Neuronal stem cell (in vitro differentiated cells): ENCODE data around the gene CSH1.
"Not testable (repeated sequence)": the region's sequence is repeated elsewhere in the genome, so short reads cannot be mapped to it uniquely, and the experiment has no call there.

Source experiments
- DNase-seq: peaks from one replicate; pipeline ENCODE4 v3.0.0-alpha.2; 2013; ENCODE audit warnings: low spot score
- H2AFZ ChIP-seq: one replicate; pipeline ENCODE4 v1.6.1; 2013; ENCODE audit warnings: mild to moderate bottlenecking, low read length, inconsistent platforms
- H2AK5ac ChIP-seq: 2 replicates; pipeline ENCODE4 v1.6.1; 2013; ENCODE audit warnings: low read depth, mild to moderate bottlenecking, inconsistent platforms, low read length, moderate library complexity, mixed read lengths
- H2BK120ac ChIP-seq: 2 replicates; pipeline ENCODE4 v1.6.1; 2013; ENCODE audit warnings: low read depth, mild to moderate bottlenecking, inconsistent platforms, low read length, moderate library complexity, mixed read lengths
- H2BK12ac ChIP-seq: one replicate; pipeline ENCODE4 v1.6.1; 2013; ENCODE audit warnings: low read length, inconsistent platforms
- H2BK15ac ChIP-seq: 2 replicates; pipeline ENCODE4 v1.6.1; 2013; ENCODE audit warnings: mild to moderate bottlenecking, low read length, inconsistent platforms, mixed read lengths
- H2BK5ac ChIP-seq: one replicate; pipeline ENCODE4 v1.6.1; 2013; ENCODE audit warnings: inconsistent platforms, mild to moderate bottlenecking, low read length, moderate library complexity
- H3K14ac ChIP-seq: one replicate; pipeline ENCODE4 v1.6.1; 2013; ENCODE audit warnings: low read length, inconsistent platforms
- H3K18ac ChIP-seq: 2 replicates; pipeline ENCODE4 v1.6.1; 2013; ENCODE audit warnings: low read length, inconsistent platforms
- H3K23ac ChIP-seq: 2 replicates; pipeline ENCODE4 v1.6.1; 2013; ENCODE audit warnings: low read depth, mild to moderate bottlenecking, mixed read lengths, low read length, inconsistent platforms; ENCODE audit not compliant: poor library complexity
- H3K27ac ChIP-seq: replicated peaks from 3 replicates; pipeline ENCODE4 v1.5.1; 2013; ENCODE audit warnings: low read length, inconsistent platforms
- H3K27me3 ChIP-seq, 3 experiments: 2 replicates each; pipeline ENCODE4 v1.6.1; 2013; ENCODE audit warnings: low read length in 3 of 3, mild to moderate bottlenecking in 2 of 3, inconsistent platforms in 1 of 3, low read depth in 1 of 3, mixed read lengths in 1 of 3, moderate library complexity in 1 of 3; ENCODE audit not compliant: control insufficient read depth in 3 of 3, insufficient read depth in 3 of 3
- H3K36me3 ChIP-seq, 2 donors: replicated peaks in 1 of 2; 2 replicates each; pipeline ENCODE4 v1.6.1; 2013; ENCODE audit warnings: low read length in 2 of 2; ENCODE audit not compliant: control insufficient read depth in 2 of 2, insufficient read depth in 2 of 2
- H3K4ac ChIP-seq: 2 replicates; pipeline ENCODE4 v1.6.1; 2013; ENCODE audit warnings: inconsistent platforms, mild to moderate bottlenecking, low read length, moderate library complexity
- H3K4me1 ChIP-seq, 2 donors: 1 replicate in 1 of 2; 2 replicates in 1 of 2; pipeline ENCODE4 v1.6.1; 2013; ENCODE audit warnings: low read length in 2 of 2, low read depth in 1 of 2; ENCODE audit not compliant: control insufficient read depth in 2 of 2, insufficient read depth in 1 of 2
- H3K4me2 ChIP-seq: one replicate; pipeline ENCODE4 v1.6.1; 2013; ENCODE audit warnings: mild to moderate bottlenecking, low read length, inconsistent platforms; ENCODE audit not compliant: insufficient read depth, poor library complexity, severe bottlenecking
- H3K4me3 ChIP-seq, 2 donors: 2 replicates each; pipeline ENCODE4 v1.5.1; 2013; ENCODE audit warnings: low read length in 2 of 2, mild to moderate bottlenecking in 2 of 2, inconsistent platforms in 1 of 2, moderate library complexity in 1 of 2
- H3K79me1 ChIP-seq: one replicate; pipeline ENCODE4 v1.6.1; 2013; ENCODE audit warnings: low read depth, mild to moderate bottlenecking, inconsistent platforms, low read length, moderate library complexity
- H3K9ac ChIP-seq: one replicate; pipeline ENCODE4 v1.6.1; 2013; ENCODE audit warnings: mild to moderate bottlenecking, low read depth, low read length, inconsistent platforms; ENCODE audit not compliant: poor library complexity
- H3K9me3 ChIP-seq, 2 donors: replicated peaks in 1 of 2; 2 replicates each; pipeline versions ENCODE3 to v1.6.1; 2013; ENCODE audit warnings: low read length in 2 of 2, mild to moderate bottlenecking in 2 of 2, inconsistent platforms in 1 of 2, low read depth in 1 of 2, mixed read lengths in 1 of 2, moderate library complexity in 1 of 2; ENCODE audit not compliant: control insufficient read depth in 2 of 2, insufficient read depth in 1 of 2
- H4K8ac ChIP-seq: one replicate; pipeline ENCODE4 v1.6.1; 2013; ENCODE audit warnings: low read depth, mild to moderate bottlenecking, inconsistent platforms, low read length, moderate library complexity
- H4K91ac ChIP-seq: one replicate; pipeline ENCODE4 v1.6.1; 2013; ENCODE audit warnings: low read length, low read depth, mild to moderate bottlenecking, inconsistent platforms; ENCODE audit not compliant: poor library complexity
- WGBS, 2 donors: extraction: QIAGEN DNeasy Blood & Tissue Kit; methylation state at CpG; one replicate each; pipeline ENCODE4 v1.1.7; 2013; ENCODE audit warnings: missing lambda C conversion rate in 2 of 2, mixed read lengths in 1 of 2; ENCODE audit not compliant: insufficient read length in 2 of 2, insufficient replicate concordance in 1 of 2; ENCODE audit errors: extremely low coverage in 2 of 2; 5-methylcytosine and 5-hydroxymethylcytosine counted together

CSH1 gene

GRCh38 chr17:63898899-63899798, 2.8 kb upstream of the CSH1 start:
- not testable (repeated sequence) for H2BK120ac ChIP-seq, H2BK15ac ChIP-seq, H3K4me2 ChIP-seq, H3K4me3 ChIP-seq, H3K14ac ChIP-seq, H3K23ac ChIP-seq, H3K4me1 ChIP-seq, H2AK5ac ChIP-seq, DNase-seq, H2AFZ ChIP-seq, H2BK12ac ChIP-seq, H4K8ac ChIP-seq, H2BK5ac ChIP-seq, H3K27me3 ChIP-seq, H3K18ac ChIP-seq, H3K27ac ChIP-seq, H3K9me3 ChIP-seq, H3K9ac ChIP-seq, H3K79me1 ChIP-seq, H3K36me3 ChIP-seq, H4K91ac ChIP-seq, H3K4ac ChIP-seq
- no CpG with 5 or more reads among the region's 6 CpGs for WGBS, 2 donors

GRCh38 chr17:63894821-63895220, 1.6 kb downstream of the CSH1 start:
- not testable (repeated sequence) for H2BK120ac ChIP-seq, H3K79me1 ChIP-seq, H2AK5ac ChIP-seq, H3K4me2 ChIP-seq, H3K9me3 ChIP-seq, H3K14ac ChIP-seq, H4K91ac ChIP-seq, H3K18ac ChIP-seq, H3K27ac ChIP-seq, H3K4ac ChIP-seq, H3K4me3 ChIP-seq, H3K9ac ChIP-seq, H2BK15ac ChIP-seq, H3K23ac ChIP-seq, H3K27me3 ChIP-seq, H3K4me1 ChIP-seq, H2BK5ac ChIP-seq, H3K36me3 ChIP-seq, H2BK12ac ChIP-seq, H4K8ac ChIP-seq, H2AFZ ChIP-seq, DNase-seq
- no CpG with 5 or more reads among the region's 10 CpGs for WGBS, 2 donors

GRCh38 chr17:63894021-63894420, 2.4 kb downstream of the CSH1 start:
- not testable (repeated sequence) for H3K18ac ChIP-seq, H3K4me1 ChIP-seq, H2BK12ac ChIP-seq, H3K4me3 ChIP-seq, H3K9me3 ChIP-seq, H4K8ac ChIP-seq, H3K4ac ChIP-seq, H3K27me3 ChIP-seq, H3K14ac ChIP-seq, H2AFZ ChIP-seq, H4K91ac ChIP-seq, H2BK5ac ChIP-seq, DNase-seq, H3K27ac ChIP-seq, H3K36me3 ChIP-seq, H2BK15ac ChIP-seq, H3K79me1 ChIP-seq, H3K4me2 ChIP-seq, H2BK120ac ChIP-seq, H3K9ac ChIP-seq, H3K23ac ChIP-seq, H2AK5ac ChIP-seq
- WGBS, 2 donors = no CpG with 5 or more reads among the region's 3 CpGs

GRCh38 chr17:63892316-63893037, 3.9 kb downstream of the CSH1 start:
- DNase-seq, H3K27me3 ChIP-seq, H3K9me3 ChIP-seq, H2BK5ac ChIP-seq, H3K27ac ChIP-seq, H3K4me3 ChIP-seq, H3K23ac ChIP-seq, H3K4ac ChIP-seq, H3K4me1 ChIP-seq, H2BK120ac ChIP-seq, H2BK12ac ChIP-seq, H3K4me2 ChIP-seq, H3K18ac ChIP-seq, H2AFZ ChIP-seq, H2BK15ac ChIP-seq, H3K14ac ChIP-seq, H4K8ac ChIP-seq, H3K9ac ChIP-seq, H3K79me1 ChIP-seq, H3K36me3 ChIP-seq, H4K91ac ChIP-seq, H2AK5ac ChIP-seq: not testable (repeated sequence)
- WGBS, 2 donors = no CpG with 5 or more reads among the region's 11 CpGs
